ENCODE measurements around the gene GPR32.
"Not testable (repeated sequence)": the region's sequence is repeated elsewhere in the genome, so short reads cannot be mapped to it uniquely, and the experiment has no call there.

The GPR32 gene

GRCh38 chr19:50770164-50770563 is at the start of gene GPR32:
TSS of gene GPR32 (plus strand) at chr19:50770464. CDS start at chr19:50770601, 137 bp downstream.
- not testable (repeated sequence) for DNase-seq

- no peak for DNase-seq
Measured at GRCh38 chr19:50720921-50721381, 49.3 kb upstream of the GPR32 start.

- no peak for DNase-seq
Measured at GRCh38 chr19:50721441-50722137, 48.7 kb upstream of the GPR32 start.

- no peak for DNase-seq
Measured at GRCh38 chr19:50722201-50723013, 47.9 kb upstream of the GPR32 start.

- DNase-seq, result no peak
Measured at GRCh38 chr19:50723069-50723468, 47.2 kb upstream of the GPR32 start, which contains the start of gene CLEC11A. TSS of gene CLEC11A (plus strand) at chr19:50723364. CDS start at chr19:50723526, 162 bp downstream.

DNA sequence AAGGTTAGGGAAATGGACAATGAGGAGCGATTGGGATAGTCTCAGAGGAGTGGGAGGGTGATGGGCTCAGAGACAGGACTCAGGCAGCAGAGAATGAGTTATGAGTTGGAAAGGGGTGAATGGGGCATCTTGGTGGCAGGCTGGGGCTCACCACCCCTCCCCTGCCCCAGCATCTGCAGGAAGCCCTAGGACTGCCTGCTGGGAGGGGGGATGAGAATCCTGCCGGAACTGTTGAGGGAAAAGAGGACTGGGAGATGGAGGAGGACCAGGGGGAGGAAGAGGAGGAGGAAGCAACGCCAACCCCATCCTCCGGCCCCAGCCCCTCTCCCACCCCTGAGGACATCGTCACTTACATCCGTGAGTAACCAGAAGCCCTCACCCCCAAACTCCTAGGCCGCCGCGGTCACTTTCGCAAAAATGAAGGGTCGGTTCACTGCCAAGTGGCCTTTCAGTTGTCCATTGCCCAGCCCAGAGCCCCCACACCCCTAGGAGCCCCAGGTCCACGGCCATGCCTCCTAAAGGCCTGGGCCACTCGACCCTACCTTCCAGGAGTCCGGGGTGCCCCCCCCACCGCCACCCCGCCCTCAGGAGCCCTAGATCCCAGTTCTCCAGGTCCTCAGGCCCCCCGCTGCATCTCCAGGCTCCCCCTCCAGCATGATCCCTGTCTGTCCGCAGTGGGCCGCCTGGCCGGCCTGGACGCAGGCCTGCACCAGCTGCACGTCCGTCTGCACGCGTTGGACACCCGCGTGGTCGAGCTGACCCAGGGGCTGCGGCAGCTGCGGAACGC is 46.3 kb upstream of the GPR32 start:
- no peak for DNase-seq

- peak; percentile 97 for DNase-seq
Measured at GRCh38 chr19:50724522-50725217, 45.6 kb upstream of the GPR32 start.

DNA sequence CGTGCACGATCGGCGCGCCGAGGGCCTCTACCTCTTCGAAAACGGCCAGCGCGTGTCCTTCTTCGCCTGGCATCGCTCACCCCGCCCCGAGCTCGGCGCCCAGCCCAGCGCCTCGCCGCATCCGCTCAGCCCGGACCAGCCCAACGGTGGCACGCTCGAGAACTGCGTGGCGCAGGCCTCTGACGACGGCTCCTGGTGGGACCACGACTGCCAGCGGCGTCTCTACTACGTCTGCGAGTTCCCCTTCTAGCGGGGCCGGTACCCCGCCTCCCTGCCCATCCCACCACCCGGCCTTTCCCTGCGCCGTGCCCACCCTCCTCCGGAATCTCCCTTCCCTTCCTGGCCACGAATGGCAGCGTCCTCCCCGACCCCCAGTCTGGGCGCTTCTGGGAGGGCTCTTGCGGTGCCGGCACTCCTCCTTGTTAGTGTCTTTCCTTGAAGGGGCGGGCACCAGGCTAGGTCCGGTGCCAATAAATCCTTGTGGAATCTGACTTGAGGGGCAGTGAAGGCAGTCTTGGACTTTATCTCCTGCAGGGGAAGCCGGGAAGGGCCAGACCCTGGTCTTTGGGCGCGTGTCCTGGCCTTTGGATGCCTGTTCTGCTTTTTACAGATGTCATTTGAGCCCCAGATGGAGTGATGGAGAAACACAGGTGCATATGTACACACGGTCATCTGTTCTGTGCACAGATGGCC is 44.9 kb upstream of the GPR32 start:
- peak in 1 of 2 experiments; percentile 64 for DNase-seq

DNA sequence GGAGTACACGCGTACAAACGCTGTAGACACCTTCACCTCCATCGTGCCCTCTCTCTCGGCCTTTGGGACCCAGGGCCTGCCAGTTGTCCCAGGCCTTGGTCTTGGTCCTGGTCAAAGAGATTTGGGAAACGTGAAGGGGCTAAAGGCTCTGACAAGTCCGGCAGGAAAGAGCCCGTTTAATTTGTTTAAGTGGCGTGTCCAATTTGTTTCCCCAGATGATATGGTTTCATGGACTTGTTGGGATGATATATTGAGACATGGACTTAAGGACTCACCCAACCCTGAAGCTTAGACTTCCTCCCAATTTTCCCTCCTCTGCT is 44.4 kb upstream of the GPR32 start:
- no peak for DNase-seq

DNA sequence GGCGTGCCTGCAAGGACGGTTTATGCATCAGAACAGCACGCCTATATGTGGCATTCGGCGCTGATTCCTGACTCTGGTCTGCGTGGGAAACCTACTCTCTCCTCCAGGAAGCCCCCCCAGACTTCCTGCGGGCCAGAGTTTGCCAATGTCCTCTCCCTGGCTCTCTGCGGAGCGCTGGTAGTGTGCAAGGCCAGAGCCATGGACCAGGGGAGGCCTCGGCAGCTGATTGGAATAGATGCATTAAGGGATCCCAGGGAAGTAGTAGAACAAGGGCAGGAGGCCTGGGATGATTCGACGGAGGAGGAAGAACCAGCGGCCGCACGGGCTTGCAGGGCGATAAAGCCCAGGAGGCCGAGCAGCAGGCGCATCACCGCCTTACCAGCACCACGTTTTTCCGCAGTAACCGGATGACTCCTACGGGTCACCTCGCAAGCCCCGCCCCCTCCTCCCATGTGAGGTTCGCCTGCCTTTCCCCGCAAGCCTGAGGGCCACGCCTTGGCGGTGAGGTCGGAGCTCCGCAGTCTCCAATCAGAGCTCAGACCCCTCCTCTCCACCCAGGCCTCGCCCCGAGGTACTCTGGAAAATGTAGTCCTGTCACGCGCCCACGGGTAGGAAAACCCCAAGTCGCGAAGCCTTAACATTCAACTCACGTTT is 42.1 kb upstream of the GPR32 start:
- DNase-seq, result no peak

DNA sequence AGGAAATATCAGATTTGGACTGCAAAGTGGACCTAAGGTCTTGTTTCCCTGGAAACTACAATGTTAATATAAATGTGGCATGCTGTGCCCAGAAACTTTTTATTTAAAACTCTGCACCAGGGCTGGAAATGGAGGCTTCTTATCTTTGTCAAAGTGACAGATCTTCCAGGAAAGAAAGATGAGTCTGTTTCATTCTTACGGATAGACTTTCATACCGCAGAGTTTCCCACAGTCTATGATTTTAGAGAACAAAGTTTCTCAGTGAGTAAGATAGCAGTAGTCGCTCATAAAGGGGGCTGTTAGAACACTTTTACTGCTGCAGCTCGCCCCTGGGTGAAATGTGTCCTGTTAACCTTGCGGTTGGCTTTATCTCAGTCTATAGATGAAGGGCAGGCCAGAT is 40.4 kb upstream of the GPR32 start:
- no peak for DNase-seq

DNA sequence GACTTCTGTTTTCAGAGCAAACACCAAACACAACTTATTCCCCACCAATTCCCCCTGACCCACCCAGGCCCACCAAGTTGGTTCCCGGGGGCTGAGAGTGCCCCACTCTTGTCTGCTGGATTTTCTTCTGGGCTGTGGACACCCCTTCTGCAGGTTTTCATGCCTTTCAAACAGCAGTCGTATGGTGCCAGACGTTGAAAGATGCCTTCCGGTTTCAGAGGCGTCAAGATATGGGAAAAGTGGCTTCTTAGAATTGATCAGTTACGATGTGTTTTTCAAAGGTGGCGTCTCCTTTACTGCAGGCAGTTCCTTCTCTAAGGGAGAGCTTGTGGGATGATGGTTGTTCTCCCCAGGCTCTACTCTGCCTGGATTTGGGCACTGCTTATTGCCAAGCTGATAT is 34.4 kb upstream of the GPR32 start:
- DNase-seq, result no peak

GRCh38 chr19:50736338-50736737 is 33.9 kb upstream of the GPR32 start:
- no peak for DNase-seq

DNA sequence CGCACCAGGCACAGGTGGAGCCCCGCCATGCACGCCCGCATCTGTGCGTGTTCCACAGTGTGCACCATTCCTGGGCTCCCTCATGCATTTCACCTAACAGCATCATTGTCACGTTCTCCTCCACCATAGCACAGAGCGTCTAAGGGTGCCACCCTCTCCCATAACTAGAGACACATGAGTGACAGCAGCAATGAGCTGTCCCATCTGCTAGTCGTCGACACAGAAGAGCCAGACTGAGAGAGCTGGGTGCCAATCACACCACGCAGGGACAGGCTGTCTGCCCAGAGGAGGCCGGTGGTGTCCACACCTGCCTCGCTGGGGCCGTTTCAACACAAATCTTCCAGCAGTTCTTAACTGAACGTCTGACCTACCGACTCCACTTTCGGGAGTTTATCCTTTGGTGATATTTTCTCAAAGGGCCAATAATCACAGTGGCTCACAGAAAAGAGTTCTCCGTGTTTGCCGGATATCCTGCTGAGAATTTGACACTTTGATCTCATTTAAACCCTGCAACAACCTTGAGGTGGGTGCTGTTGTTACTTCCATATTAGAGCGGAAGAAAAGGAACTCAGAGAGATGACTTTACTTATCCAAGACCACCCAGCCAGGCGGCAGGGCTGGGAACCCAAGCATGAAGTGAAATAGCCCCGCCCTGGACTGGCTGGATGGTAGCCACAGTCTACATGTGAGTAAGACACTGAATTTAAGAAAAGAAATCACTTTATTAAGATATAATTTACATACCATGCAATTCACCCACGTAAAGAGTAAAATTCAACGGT is 30.9 kb upstream of the GPR32 start:
- DNase-seq, result no peak

GRCh38 chr19:50739914-50740426 is 30.3 kb upstream of the GPR32 start:
- no peak for DNase-seq

- DNase-seq, result no peak
Measured at GRCh38 chr19:50741179-50741933, 28.9 kb upstream of the GPR32 start.

DNA sequence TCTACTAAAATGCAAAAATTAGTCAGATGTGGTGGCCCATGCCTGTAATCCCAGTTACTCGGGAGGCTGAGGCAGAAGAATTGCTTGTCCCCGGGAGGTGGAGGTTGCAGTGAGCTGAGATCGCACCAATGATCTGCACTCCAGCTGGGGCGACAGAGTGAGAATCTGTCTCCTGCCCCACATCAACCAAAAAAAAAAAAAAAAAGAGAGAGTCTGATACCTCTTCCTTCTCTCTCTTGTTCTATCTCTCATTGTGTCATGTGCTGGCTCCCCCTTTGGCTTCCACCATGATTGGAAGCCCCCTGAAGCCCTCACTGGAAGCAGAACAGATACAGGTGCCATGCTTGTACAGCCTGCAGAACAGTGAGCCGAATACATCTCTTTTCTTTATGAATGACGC is 26.7 kb upstream of the GPR32 start:
- no peak for DNase-seq

GRCh38 chr19:50745221-50745620 is 25.0 kb upstream of the GPR32 start:
- DNase-seq, result no peak

DNA sequence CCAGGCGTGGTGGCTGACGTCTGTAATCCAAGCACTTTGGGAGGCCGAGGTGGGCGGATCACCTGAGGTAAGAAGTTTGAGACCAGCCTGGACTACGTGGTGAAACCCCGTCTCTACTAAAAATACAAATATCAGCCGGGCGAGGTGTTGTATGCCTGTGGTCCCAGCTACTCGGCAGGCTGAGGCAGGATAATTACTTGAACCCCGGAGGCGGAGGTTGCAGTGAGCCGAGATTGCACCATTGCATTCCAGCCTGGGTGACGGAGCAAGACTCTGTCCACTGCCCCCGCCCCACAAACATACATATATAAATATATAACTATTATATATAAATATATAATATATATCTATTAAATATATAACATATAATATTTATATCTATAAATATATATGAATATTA is 23.1 kb upstream of the GPR32 start:
- DNase-seq, result not testable (repeated sequence)

DNA sequence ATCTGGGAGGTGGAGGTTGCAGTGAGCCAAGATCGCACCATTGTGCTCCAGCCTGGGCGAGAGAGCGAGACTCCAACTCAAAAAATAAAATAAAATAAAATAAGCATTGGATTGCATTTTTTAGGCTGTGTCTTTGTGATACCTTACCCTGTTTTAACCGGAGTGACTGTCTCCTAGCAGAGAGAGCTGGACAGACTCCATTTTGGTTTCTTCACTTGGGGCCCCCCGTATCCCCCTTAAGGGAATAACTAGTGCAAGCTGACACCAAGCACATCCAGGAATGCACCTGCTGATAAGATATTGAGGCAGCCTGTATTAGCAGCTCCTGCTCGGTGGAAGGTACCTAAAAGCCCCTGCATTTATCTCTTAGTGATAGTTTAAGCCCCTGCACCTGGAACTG is 20.8 kb upstream of the GPR32 start:
- DNase-seq, result no peak
